ENCODE results near the gene TBC1D22A. TPM values are rescaled to one million over a fixed set of nuclear protein-coding genes. Genes with fewer than 3 reads are reported as not detected.

The TBC1D22A gene
- total and polyA plus RNA-seq, 2 experiments from 2014 or later, result 9.6 to 13.3 TPM

- DNase-seq (ENCODE audit: low spot score), result no peak
- no peaks in the 10 kb centered on the region for H3K9me2 ChIP-seq (ENCODE audit: insufficient read depth)
- Mint-ChIP-seq H3K36me3 (ENCODE audit: low read depth) (peaks cover 3% of the 10 kb centered on the region; the same call in 1 of the 3 replicates), H3K4me1 (peaks cover 22% of the 10 kb centered on the region), H3K27ac (no peak overlapping the region), H3K4me3 (no peak overlapping the region), H3K9me3 (no peaks in the 10 kb centered on the region), H3K27me3 (ENCODE audit: insufficient read depth, low read depth, poor library complexity) (peaks cover 9% of the 10 kb centered on the region)
- no peaks in the 10 kb centered on the region for H3F3A ChIP-seq (replicated peaks; ENCODE audit: low read depth)
- peaks cover 6% of the 10 kb centered on the region for H4K20me1 ChIP-seq (replicated peaks; ENCODE audit: insufficient read depth)
- no peak overlapping the region for H3K4me3 ChIP-seq
- no peaks in the 10 kb centered on the region for H3K36me3 ChIP-seq (ENCODE audit: insufficient read depth)
- H3K27me3 ChIP-seq (ENCODE audit: insufficient read depth), result no peaks in the 10 kb centered on the region
- no peak overlapping the region for H2AFZ ChIP-seq
- H3K27ac ChIP-seq (ENCODE audit: low read depth), result no peak overlapping the region
- peaks cover 37% of the 10 kb centered on the region for H3K79me2 ChIP-seq (replicated peaks; ENCODE audit: insufficient read depth)
- H3K4me2 ChIP-seq, result no peak overlapping the region
- no peak for TF ChIP-seq ZNF331 (CRISPR knock-in tag; IDR thresholded peaks at IDR 0.05; ENCODE audit: low read depth)
- no peak for TF ChIP-seq REST (IDR thresholded peaks at IDR 0.05; ENCODE audit: unreplicated experiment)
- no peak for TF ChIP-seq ZNF462 (CRISPR knock-in tag; IDR thresholded peaks at IDR 0.05)
- TF ChIP-seq JUNB (IDR thresholded peaks at IDR 0.05; ENCODE audit: unreplicated experiment), result no peak
- TF ChIP-seq ETS1 (IDR thresholded peaks at IDR 0.05), result no peak
- no peak for TF ChIP-seq EZH2phosphoT487 (IDR thresholded peaks at IDR 0.05; ENCODE audit: unreplicated experiment)
- TF ChIP-seq STAT1 (IDR thresholded peaks at IDR 0.05; ENCODE audit: unreplicated experiment), result no peak
- TF ChIP-seq NANOG (IDR thresholded peaks at IDR 0.05; ENCODE audit: borderline replicate concordance), result no peak
- no peak for TF ChIP-seq ZNF114 (CRISPR knock-in tag; IDR thresholded peaks at IDR 0.05)
- TF ChIP-seq POLR2AphosphoS5 (IDR thresholded peaks at IDR 0.05; ENCODE audit: low read depth), result no peak
- no peak for TF ChIP-seq CTCF (conservative IDR thresholded peaks at IDR 0.05; ENCODE audit: low read depth in 2 of 2)
- TF ChIP-seq EZH2 (IDR thresholded peaks at IDR 0.05; ENCODE audit: low read depth, unreplicated experiment), result no peak
- TF ChIP-seq CREB1 (CRISPR knock-in tag; IDR thresholded peaks at IDR 0.05; ENCODE audit: low read depth), result no peak
- no peaks in the 10 kb centered on the region; the same call in 1 of the 2 replicates for H3K4me1 ChIP-seq (ENCODE audit: insufficient read depth)
- ATAC-seq, result no peak
Measured at GRCh38 chr22:46726986-46727317, 35.5 kb upstream of the TBC1D22A start.
